HT1080 (cell line): ENCODE results near the gene COL6A6. TPM values are rescaled to one million over a fixed set of nuclear protein-coding genes. Genes with fewer than 3 reads are reported as not detected.
"Not testable (repeated sequence)": the region's sequence is repeated elsewhere in the genome, so short reads cannot be mapped to it uniquely, and the experiment has no call there.

Experiments
- DNase-seq: peaks from one replicate; pipeline ENCODE4 v3.0.0-alpha.2; 2015; ENCODE audit warnings: low read depth
- total RNA-seq: library from RNA; depleted of rRNA; stranded (reverse); fragments of >200 nt; shearing (Covaris generic); gene quantifications from 2 replicates; pipeline ENCODE4 v1.2.3, GENCODE V29; 2014; rRNA removed

The COL6A6 gene
- total RNA-seq, 1 experiment from 2014 or later = not detected

- no peak for DNase-seq
These were observed 20.8 kb downstream of the COL6A6 start for GRCh38 chr3:130537673-130538304.

DNA sequence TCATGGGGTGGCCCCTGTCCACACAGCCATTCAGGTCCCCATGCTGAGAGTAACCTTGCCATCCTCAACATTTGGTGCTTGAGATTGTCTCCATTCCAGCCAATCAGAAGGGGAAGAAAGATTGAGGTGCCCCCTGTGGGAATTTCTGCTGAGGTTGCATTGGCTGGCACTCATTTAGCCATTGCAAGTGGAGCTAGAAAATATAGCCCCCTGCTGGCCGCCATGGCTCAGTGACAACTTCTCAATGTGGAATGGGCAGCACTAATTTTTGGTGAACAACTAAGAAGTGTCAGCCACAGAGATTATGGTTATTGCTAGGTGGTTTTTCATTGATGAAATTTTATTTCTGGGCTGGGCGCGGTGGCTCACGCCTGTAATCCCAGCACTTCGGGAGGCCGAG is 22.0 kb downstream of the COL6A6 start:
- DNase-seq = peak; percentile 52

- DNase-seq = no peak
These were observed 26.3 kb downstream of the COL6A6 start for GRCh38 chr3:130543322-130543721.

GRCh38 chr3:130546920-130547679 is 30.1 kb downstream of the COL6A6 start:
- no peak for DNase-seq

DNA sequence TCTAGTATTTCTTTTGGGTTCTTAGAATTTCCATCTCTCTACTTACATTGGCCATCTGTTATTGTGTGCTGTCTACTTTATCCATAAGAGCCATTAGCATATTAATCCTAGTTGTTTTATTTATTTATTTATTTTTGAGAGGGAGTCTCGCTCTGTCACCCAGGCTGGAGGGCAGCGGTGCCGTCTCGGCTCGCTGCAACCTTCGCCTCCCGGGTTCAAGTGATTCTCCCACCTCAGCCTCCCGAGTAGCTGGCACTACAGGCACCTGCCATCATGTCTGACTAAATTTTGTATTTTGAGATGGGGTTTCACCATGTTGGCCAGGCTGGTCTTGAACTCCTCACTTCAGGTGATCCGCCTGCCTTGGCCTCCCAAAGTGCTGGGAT is 30.7 kb downstream of the COL6A6 start:
- not testable (repeated sequence) for DNase-seq

- DNase-seq = no peak
These were observed 31.4 kb downstream of the COL6A6 start for GRCh38 chr3:130548356-130548755.

DNA sequence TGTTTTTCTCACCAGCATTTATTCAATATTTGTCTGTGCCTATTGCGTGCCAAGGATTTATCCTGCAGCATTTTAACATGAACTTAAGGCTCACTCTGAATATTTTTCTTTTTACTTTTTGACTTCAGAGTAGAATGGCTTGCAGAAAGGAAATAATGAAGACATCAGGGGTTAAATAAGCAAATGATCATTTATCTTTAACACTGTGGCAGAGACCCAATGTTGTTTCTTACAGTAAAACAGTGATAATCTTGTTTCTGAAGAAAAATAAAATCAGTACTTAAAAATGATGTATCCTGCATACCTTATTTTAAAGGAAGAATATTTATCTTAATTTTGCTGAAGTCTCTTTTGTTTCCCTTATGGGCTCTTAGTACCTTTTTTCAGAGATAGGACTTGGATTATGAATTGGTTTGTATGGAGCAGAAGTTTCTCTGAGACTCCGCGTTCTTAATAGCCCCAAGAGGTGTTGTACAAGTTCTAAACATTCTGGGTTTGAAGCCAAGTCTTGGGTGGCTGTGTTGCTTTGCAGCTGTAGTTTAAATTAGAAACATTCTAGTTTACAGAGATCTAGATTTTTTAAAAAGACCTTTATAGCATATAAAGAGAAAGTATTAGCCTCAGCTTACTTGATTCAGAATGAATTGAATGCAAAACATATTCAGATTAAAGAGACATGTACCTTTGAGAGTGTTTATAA is 40.5 kb downstream of the COL6A6 start:
- DNase-seq = no peak

DNA sequence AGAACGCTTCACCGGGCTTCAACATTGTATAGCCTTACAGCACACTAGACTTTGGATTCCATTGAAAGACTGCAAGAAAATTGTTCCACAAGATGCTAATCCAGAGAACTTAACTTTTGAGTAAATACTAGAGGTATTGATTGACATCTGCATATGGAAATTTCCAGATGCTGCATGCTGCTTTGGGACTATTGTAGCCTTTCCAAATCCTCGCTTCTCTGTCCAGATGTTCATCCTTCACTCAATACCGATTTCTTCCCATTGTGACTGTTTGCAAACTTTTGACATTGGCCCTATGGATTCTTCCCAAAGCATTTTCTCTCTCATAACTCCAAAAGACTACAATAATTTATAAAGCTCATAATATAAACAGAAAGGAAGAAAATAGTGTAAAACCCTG is 41.4 kb downstream of the COL6A6 start:
- no peak for DNase-seq

DNA sequence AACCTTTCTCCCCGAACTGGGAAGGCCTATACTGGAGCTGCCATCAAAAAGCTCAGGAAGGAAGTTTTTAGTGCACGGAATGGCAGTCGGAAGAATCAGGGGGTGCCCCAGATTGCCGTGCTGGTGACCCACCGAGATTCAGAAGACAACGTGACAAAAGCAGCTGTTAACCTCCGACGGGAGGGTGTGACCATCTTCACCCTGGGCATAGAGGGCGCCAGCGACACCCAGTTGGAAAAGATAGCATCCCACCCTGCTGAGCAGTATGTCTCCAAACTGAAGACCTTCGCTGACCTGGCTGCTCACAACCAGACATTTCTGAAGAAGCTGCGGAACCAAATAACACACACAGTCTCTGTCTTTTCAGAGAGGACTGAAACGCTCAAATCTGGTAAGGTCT is 48.2 kb downstream of the COL6A6 start:
- DNase-seq = no peak

Other genes starting within 250 kb of the COL6A6 start
- gene COL6A5, start 171.5 kb upstream of the COL6A6 start, total RNA-seq = 0.17 and 0.26 TPM in 2 replicates
- 58.6 and 65.0 TPM in 2 replicates for gene PIK3R4, start 229.7 kb downstream of the COL6A6 start, total RNA-seq